Pons (tissue), 1 donor: ENCODE measurements around the gene SNRPA1.
"Not testable (repeated sequence)": the region's sequence is repeated elsewhere in the genome, so short reads cannot be mapped to it uniquely, and the experiment has no call there.

ENCODE experiments used
- DNase-seq: peaks from one replicate; pipeline ENCODE4 v3.0.0-alpha.2; 2016; ENCODE audit warnings: low spot score

SNRPA1 gene

DNA sequence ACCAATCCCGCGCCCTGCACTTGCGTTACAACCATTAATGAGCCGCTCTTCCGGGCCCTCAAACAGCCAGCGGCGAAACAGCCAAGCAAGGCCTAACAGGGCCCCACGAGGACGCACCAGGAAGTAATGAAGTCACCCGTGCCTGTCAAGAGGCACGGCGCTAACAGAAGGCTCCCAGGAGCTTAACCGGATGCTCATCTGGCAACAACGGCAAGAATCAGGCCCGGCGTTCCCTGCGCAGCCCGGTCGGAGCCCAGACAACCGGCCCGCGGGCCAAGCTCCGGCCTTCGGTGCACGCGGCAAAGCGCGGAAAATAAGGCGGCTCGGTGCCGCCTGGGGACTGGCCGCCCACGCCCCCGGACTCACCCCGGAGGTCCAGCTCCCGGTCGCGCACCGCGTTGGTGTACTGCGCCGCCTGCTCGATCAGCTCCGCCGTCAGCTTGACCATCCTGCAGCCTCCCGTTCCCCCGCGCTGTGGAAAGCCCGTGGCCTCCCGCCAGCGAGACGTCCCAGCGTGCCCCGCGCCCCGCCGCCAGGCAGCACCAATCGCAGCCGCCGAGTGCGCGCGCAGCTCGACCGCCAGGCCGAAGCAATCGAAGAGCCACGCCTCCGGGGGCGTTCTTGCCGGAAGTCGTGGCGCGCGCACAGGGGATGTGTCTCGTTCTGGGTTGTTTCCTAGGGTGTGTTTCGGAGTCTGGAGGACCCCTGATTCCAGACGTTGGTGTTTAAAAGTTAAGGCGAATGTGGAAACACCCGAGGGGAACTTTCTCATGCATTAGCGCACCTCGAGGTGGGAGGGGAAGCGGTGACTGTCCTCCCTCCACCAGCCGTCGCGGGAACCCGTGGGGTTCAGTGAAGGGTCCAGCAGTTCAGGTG, at the start of gene SNRPA1:
Gene SNRPA1, minus strand, starts transcription at position 518 of the 876 bp plus-strand sequence. Its CDS starts 70 bp downstream, at position 448.
- DNase-seq, result peak; percentile 85

DNA sequence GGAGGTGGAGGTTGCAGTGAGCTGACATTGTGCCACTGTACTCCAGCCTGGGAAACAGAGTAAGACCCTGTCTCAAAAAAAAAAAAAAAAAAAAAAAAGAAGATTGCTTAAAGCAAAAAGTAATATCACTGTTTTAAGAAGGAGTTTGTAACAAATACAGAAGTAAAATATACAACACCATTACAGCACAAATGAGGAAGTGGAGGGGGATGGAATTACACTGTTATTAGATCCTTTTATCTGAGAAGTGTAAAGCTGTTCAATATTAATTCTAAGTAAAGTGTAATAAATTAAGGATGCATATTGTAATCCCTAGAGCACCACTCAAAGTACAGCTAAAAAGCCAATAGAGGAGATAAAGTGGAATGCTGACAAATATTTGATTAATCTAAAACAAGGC, 47.0 kb upstream of the SNRPA1 start:
- DNase-seq, result no peak

DNA sequence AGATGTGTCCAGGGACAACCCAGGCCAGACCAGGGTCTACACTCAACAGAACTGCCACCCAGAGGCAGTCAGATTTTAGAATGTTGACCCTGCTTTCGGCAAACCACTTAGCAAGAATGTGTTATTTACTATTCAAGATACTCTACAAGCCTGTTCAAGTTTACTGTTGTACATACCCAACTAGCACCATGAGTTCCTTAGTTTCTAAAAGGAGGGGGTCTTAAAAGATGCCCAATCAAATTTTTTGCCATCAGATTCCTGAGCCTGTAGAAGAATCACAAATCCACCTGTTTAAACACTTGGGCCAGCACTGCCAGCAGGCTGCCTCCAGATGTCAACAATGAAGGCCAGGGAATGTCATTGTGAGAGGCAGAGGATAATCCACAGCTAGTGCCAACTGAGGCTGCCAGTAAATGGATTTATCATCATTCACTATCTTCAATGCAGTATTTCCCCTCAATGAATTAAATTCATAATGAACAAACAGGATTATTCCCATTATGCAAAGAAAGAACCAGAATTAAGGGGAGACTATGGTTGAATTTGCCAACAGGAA, 43.5 kb upstream of the SNRPA1 start:
- no peak for DNase-seq

DNA sequence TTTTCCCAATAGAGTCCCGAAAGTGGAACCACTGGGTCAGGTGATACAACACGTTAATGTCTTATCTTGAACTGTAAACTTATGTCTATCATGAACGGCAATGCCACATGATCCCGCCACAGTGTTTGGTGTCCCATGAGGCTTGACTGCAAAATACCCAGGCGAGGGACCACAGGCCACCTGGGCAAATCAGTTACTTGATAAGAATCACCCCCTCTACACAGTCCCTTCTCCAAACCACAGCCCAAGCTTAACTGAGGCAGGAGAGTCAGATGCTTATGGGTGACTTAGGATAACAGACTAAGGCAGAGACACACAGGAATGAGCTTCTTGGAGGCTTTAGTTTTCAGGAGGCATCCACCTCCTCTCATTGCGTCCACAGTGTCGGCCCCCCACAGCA, 42.9 kb upstream of the SNRPA1 start:
- no peak for DNase-seq

DNA sequence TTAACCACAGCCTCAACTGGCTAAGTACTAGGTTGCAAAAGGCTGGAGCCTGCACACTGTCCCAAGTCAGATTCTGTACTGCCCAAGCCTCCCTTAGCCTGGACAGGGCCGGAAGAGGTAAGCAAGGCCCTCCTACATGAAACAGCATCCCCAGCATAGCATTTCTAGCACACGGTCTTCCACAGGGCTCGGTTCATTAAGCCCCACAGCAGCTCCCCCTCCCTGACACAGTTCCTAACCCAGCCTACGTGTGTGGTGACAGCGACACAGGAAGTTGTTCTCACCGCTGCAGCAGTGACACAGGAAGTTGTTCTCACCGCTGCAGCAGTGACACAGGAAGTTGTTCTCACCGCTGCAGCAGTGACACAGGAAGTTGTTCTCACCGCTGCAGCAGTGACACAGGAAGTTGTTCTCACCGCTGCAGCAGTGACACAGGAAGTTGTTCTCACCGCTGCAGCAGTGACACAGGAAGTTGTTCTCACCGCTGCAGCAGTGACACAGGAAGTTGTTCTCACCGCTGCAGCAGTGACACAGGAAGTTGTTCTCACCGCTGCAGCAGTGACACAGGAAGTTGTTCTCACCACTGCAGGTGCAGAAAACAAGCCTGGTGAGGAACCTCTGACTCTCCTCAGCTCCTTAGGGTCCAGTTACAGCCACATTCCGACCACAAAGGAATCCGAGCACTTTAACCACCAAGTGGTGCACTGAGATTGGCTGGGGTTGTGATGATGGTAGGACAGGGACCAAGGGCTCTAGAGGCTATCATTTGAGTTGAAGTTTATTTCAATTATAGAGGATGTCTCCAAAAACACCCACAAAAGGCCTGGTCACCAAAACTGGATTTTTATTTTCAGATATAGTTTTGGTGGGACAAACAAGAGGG, 39.1 kb upstream of the SNRPA1 start:
- not testable (repeated sequence) for DNase-seq

DNA sequence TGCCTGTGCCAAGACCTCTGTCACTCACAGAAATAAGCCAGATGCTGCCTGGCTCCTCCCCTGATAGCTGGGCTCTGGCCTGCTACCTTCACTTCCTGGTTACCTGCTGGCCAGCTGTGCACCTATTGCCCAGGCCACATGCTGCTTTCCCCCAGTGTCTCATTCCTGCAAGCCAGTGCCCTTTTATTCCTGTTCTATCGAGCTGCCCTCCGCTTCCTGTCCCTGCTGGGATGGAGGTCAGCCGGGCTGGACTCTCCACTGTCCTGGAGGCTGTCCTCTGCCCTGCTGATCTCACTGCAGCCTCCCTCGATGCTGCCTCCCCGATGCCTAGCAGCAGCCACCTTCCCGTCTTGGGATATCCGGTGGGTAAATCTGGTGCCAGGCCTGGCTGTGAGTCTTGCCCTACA, 37.0 kb upstream of the SNRPA1 start:
- DNase-seq, result no peak

DNA sequence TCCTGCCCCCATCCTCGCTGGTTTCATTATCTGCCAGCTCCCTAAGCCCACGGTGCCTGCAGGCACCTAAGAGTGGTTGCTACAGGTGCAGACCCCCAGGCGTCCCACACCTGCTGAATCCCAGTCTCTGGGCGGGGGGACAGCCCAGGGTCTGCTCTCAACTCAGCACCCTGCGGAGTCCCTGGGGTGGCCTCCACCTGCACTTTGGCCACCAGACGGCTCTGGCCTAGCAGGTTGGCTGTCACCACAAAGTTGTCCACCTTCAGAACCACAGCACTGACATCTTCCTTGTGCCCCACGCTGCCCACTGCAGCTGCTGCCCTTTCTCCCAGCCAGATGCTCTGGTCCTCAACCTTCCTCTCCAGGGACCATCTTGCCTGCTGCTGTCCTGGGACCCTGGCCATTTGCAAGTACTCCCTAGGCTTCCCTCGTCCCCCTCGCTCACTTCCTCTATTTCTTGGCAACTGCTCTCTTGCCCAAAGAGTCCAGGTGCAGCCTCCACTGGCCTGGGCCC, 34.9 kb upstream of the SNRPA1 start:
- no peak for DNase-seq

DNA sequence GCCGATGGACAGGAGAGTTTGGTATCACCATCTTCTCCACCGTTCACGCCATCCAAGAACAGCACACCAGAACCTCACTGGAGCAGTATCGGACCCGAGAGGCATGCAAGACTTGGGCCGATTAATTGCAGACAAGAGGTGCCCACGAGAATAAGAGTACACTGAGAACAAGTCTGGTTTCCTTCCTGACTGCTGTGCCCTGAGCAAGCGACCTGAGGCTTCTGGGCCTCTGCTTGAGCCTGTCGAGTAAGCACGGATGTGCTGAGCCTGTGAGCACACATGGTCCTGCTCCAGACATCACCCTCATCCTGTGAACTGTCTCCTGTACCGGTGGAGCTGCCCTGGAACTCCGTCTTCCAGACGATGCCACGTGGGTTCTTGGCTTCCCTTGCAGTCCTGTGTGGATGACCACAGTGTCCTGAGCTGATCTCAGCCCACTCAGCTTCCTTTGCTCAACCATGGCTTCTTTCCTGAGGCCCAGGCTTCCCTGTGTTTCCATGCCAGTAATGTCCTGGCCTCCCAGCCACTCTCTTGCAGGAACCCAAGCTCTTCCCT, 34.3 kb upstream of the SNRPA1 start:
- DNase-seq, result no peak

DNA sequence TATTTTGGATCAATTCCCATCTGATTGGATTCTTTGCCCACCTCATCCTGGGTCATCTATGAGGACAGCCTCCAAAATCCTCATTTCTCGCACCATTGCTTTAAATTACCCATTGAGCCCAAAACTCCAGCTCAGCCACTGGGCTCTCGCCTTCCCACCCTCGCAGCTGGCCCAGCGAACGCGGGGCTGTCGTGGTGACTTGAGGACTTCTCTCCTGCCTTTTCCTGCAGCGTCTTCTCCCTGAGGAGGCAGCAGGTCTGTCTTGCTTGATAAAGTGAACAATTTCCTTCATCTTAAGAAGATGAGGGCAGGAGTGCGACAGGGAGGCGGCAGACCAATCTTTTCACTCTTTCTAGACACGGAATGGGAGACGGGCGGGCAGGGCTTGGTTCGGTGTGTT, 33.0 kb upstream of the SNRPA1 start:
- DNase-seq, result no peak

DNA sequence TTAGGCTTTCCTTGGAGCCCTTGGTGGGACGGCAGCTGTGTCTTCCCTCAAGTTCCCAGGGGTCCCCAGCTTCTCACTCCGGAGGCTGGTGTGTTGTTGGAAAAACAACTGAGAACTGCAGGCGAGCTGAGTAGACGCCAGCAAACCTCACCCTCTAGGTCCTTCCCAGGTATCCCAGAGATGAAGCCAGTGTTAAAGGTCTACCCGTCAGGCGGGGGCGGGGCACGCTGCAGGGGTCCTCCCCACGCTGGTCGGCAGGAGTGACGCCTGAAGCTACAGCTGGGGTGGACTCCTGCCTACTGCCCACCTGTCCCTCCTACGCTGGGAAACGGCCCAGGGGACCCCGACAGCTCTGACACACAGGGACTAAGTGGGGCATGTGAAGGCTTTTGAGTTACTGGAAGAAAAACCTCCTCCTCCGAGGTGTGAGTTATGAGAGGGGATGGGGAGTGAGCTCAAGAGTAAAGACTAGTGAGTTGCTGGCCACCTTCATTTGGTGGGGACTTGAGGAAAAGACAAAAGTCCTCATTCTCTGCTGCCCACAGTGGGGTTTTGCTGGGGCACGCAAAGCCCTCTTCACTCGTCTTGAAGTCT, 32.2 kb upstream of the SNRPA1 start:
- no peak for DNase-seq

DNA sequence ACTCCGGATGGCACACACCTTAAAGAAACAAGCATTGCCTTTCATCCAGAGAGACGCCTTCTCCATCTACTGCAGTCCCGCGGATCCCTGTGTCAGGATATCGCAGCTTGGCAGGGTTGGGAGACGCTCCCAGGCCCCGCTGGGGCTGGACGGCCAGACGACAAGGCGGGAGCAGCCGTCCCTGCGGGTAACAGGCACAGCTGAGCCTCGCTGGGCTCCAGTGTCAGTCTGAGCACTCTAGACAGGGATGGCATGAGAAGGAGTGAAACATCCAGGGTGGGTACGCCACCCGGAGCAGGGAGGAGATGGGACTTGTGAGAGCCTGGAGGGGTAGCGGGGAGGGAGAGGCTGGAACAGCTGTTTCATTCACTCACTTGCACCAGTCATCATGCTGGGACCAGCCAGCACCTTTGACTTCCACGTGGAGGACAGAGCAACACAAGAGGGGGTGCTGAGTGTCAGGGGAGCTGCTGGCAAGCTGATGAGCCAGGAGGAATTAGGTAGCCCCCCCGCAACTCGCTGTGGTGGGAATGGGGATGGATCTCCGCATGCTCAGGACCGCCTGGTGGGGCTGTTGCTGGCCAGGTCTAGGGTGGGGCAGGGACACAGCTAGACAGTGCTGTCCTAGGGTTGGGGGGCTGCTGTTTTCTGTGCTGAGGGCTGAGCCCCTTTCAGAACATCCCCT, 31.6 kb upstream of the SNRPA1 start:
- peak; percentile 60 for DNase-seq

DNA sequence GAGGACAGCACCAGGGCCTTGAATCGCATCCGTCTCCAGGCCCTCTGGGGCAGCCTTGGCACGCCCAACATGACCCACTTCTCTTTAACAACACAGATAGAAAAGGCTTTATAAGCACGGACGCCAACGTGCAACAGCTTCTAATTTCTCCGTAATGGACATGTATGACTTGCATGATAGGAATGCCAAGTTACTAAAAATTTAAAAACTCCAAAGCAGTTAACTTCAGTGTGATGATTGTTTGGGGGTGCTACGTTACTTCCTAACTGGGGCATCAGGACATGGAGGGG, 30.9 kb upstream of the SNRPA1 start:
- DNase-seq, result no peak

DNA sequence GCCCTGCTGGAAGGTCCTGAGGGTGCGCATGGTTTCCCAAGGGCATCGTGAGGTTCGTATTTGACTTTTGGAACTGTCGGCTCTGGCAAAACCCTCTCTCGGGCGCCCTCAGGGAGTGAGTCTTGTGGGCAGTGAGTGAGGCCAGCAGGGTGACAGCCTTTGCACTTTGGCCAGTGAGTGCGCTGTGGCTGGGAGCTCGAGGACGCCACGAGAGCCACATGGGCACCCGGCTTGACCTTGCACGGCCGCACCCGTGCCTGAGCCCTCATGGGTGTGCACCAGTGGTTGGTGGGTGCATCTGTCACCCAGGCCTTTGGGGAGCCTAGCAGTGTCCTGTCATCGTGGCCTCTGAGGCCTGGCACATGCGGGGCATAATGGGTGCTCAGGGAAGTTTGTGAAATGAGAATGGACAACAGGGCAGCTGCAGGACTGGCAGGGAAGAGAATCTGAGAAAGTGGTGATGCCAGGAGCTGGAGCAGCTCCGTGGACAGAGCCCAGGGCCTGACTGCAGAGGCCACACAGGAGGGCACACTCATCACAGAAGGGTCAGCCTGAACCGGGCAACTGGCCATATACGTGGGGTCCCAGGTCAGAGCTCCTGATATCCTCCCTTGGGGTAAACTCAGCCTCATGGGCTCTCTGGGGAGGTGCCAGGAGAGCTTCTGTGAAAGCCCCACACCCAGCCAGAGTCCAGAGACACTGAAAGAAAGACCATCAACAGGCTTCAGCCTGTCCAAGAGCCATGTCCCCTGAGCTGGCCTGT, 30.4 kb upstream of the SNRPA1 start:
- DNase-seq, result no peak

DNA sequence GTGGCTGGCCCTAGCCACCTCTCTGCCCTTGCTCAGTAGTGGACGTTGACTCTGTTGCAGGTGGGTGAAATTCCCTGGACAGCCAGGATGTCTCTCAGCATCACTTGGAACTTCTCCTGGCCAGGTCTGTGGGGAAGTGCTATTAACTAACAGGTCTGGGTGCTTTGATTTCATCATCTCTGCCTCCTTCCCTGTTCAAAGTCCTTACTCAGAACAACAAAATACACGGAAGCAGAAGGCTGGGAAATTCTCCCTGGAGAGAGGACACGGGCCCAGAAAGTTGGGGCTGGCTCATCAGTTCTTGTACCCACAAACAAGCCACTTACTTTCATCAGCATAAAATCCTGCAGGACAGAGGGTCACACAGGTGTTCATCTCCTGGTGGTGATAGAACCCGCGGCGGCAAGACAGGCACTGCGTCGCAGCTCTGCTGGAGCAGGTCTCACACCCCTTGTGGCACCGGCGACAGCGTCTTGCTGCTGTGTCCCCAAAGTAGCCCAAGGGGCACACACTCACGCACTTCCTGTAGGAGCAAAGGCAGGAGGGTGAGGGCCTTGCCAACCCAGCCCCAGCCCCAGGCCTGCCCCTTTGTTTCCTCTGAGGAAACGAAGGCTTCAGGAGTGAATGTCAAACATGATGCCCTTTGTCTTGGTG, 29.6 kb upstream of the SNRPA1 start:
- DNase-seq, result no peak

DNA sequence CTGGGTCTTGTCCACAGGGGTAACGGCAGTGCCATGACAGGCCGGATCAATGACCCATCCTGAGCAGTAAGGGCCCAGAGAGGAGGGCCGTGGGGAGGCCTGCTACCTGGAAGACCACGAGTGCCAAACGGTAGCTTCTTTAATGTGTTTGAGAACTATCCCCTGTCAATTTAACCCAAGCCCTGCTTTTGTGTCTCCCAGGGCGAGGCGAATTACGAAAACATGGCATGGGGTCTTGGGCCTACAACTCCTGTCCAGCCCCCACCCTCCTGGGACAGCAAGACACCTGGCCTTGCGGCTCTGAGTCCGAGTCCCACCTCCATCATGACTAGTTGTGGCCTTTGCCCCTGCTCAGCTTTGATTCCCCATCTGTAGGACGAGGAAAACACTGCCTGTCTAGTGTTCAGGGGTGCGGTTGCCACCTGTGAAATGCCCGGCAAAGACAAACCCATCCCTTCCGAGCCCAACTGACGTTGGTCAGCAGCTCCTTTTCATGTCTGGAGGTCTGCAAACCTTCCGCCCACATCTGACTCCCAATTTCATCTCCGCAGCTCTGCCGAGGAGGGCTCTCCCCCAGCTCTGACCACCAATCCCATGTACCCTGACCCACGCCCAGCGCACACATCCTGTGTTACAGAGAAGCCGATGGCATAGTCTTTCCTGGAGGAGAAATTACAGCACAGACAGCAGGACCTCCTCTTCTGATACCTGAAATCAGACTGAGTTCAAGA, 28.9 kb upstream of the SNRPA1 start:
- no peak for DNase-seq

DNA sequence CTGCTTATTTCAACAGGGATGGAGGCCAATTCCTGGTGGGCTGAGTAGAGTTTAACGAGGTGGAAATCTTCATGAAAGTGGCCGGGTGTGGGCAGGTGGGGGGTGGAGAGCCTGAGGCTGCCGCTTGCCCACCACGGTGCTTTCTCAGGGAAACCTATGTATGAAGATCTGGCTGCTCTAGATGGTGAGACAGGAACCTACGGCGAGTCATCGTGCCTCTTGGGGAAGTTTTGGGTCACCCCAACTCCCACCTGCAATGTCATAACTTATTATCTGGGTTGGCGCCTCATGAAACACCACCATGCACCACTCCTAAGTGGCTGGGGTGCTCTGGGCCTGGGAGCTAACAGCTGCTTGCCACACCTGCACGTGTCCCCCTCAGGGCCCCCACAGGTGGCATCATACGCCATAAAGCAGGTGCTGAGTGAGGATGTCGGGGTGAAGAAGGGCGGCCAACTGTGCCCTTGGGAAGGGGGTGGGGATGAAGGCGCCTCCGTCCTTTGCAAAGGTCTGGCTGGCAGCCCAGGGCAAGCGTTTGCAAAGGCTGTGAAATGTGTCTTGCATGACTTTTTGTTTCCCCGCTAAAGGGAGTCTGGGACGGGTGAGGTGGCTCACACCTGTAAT, 27.9 kb upstream of the SNRPA1 start:
- no peak for DNase-seq

DNA sequence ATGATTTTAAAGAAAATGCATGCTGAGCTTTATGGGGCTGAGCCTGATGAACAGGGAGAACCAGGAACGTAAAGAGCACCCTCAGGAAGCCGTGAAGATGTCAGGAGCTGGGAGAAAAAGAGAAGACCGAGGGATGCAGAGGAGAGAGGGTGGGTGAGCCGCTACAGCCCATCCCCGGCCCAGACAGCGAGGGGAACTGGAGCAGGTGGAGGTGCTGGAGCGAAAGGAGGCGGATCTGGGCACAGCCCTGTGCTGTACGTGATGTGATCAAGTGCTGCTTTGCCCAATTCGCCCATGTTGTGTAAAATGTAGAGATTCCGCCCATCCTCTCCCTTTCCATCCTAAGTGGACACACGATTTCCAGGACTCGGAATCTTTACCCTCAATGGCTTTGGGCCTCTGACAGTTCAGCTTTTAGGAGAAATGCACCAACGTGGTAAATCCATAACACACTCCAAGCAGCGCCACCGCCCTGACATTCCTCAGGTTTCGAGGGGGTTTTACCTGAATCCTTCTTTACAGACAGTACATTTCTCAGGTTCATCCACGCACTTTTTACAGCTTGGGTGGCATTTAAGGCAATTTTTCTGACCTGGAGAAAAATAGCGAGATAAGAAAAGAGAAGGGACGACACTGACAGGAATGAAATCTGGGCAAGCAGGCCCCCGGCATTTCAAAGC, 27.1 kb upstream of the SNRPA1 start:
- no peak for DNase-seq

DNA sequence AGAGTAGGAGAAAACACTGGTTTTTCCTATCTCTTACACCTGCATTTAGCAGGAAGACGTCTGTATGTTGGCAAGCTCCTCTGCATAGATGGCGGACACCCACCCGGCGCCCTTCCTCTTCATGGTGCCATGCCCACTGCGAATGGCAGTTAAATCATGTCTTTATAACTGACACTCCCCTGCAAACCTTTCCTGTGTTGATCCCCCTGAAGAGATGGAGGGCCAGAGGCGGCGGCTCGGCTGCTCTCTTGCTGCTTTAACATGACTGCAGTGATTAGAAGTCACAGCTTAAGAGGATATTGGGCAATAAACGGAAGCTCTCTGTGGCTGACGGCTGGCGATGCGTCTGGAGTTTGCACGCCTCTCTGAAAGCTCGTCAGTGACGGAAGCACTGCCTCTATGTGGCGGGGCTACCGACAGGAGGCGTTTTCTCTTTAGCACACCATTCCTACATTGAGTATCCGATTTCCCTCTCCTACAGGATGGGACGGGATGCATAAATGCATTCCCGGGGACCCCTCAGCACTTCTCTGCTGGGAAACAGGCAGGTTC, 25.5 kb upstream of the SNRPA1 start:
- DNase-seq, result peak; percentile 46
